ENCODE measurements around the gene SPIRE2. TPM values are rescaled to one million over a fixed set of nuclear protein-coding genes. Genes with fewer than 3 reads are reported as not detected.

The SPIRE2 gene
- total and polyA plus RNA-seq, 2 donors from 2014 or later = 2.9 to 6.5 TPM

- intact Hi-C loops (cut with DNase I) = no loop called here
- no peak overlapping the region for H3K9ac ChIP-seq (ENCODE audit: low read length in 3 of 3)
- no peaks in the 10 kb centered on the region for H3K4me1 ChIP-seq (ENCODE audit: control insufficient read depth in 2 of 3, insufficient read depth in 2 of 3, low read depth in 1 of 3, low read length in 3 of 3)
- no peak for DNase-seq
- TF ChIP-seq, protein P1, sequence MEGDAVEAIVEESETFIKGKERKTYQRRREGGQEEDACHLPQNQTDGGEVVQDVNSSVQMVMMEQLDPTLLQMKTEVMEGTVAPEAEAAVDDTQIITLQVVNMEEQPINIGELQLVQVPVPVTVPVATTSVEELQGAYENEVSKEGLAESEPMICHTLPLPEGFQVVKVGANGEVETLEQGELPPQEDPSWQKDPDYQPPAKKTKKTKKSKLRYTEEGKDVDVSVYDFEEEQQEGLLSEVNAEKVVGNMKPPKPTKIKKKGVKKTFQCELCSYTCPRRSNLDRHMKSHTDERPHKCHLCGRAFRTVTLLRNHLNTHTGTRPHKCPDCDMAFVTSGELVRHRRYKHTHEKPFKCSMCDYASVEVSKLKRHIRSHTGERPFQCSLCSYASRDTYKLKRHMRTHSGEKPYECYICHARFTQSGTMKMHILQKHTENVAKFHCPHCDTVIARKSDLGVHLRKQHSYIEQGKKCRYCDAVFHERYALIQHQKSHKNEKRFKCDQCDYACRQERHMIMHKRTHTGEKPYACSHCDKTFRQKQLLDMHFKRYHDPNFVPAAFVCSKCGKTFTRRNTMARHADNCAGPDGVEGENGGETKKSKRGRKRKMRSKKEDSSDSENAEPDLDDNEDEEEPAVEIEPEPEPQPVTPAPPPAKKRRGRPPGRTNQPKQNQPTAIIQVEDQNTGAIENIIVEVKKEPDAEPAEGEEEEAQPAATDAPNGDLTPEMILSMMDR (IDR thresholded peaks at IDR 0.05; ENCODE audit: borderline replicate concordance, extremely low read depth, insufficient read depth) = no peak
- no peak for FAIRE-seq
- no peak overlapping the region for H3K27ac ChIP-seq (ENCODE audit: low read depth in 2 of 2, low read length in 2 of 2)
- no peak overlapping the region for H3K4me3 ChIP-seq (ENCODE audit: low read length in 3 of 3)
- H3K9me3 ChIP-seq (ENCODE audit: control insufficient read depth in 2 of 3, insufficient read depth in 1 of 3, low read length in 3 of 3) = no peaks in the 10 kb centered on the region
- H3K27me3 ChIP-seq (ENCODE audit: control insufficient read depth, insufficient read depth, low read length) = no peaks in the 10 kb centered on the region
- peaks cover 4 to 43% (median 38%) of the 10 kb centered on the region in 3 donors for H3K36me3 ChIP-seq (ENCODE audit: control insufficient read depth in 2 of 3, insufficient read depth in 3 of 3, low read length in 3 of 3)
Measured at GRCh38 chr16:89890886-89891657, 62.8 kb downstream of the SPIRE2 start.

GRCh38 chr16:89892055-89892630 is 63.9 kb downstream of the SPIRE2 start:
- H3K27me3 ChIP-seq (ENCODE audit: control insufficient read depth, insufficient read depth, low read length) = no peaks in the 10 kb centered on the region
- peaks cover 4 to 44% (median 36%) of the 10 kb centered on the region in 3 donors for H3K36me3 ChIP-seq (ENCODE audit: control insufficient read depth in 2 of 3, insufficient read depth in 3 of 3, low read length in 3 of 3)
- DNase-seq (no peak), FAIRE-seq (no peak)
- no peaks in the 10 kb centered on the region for H3K4me1 ChIP-seq (ENCODE audit: control insufficient read depth in 2 of 3, insufficient read depth in 2 of 3, low read depth in 1 of 3, low read length in 3 of 3)
- TF ChIP-seq, protein P1 (IDR thresholded peaks at IDR 0.05; ENCODE audit: borderline replicate concordance, extremely low read depth, insufficient read depth) = no peak
- intact Hi-C loops (cut with DNase I) = no loop called here
- no peak overlapping the region for H3K9ac ChIP-seq (ENCODE audit: low read length in 3 of 3)
- no peaks in the 10 kb centered on the region for H3K9me3 ChIP-seq (ENCODE audit: control insufficient read depth in 2 of 3, insufficient read depth in 1 of 3, low read length in 3 of 3)
- no peak overlapping the region for H3K4me3 ChIP-seq (ENCODE audit: low read length in 3 of 3)
- H3K27ac ChIP-seq (ENCODE audit: low read depth in 2 of 2, low read length in 2 of 2) = no peak overlapping the region

- Histone ChIP-seq H3K4me1 (ENCODE audit: control insufficient read depth in 2 of 3, insufficient read depth in 2 of 3, low read depth in 1 of 3, low read length in 3 of 3) (no peaks in the 10 kb centered on the region), H3K9ac (ENCODE audit: low read length in 3 of 3) (no peak overlapping the region), H3K9me3 (ENCODE audit: control insufficient read depth in 2 of 3, insufficient read depth in 1 of 3, low read length in 3 of 3) (no peaks in the 10 kb centered on the region), H3K36me3 (ENCODE audit: control insufficient read depth in 2 of 3, insufficient read depth in 3 of 3, low read length in 3 of 3) (peaks cover 4 to 42% (median 33%) of the 10 kb centered on the region in 3 donors), H3K4me3 (ENCODE audit: low read length in 3 of 3) (no peak overlapping the region), H3K27ac (ENCODE audit: low read depth in 2 of 2, low read length in 2 of 2) (no peak overlapping the region), H3K27me3 (ENCODE audit: control insufficient read depth, insufficient read depth, low read length) (no peaks in the 10 kb centered on the region)
- DNase-seq = no peak
- intact Hi-C loops (cut with DNase I) = no loop called here
- TF ChIP-seq, protein P1 (IDR thresholded peaks at IDR 0.05; ENCODE audit: borderline replicate concordance, extremely low read depth, insufficient read depth) = no peak
- no peak for FAIRE-seq
Measured at GRCh38 chr16:89892635-89893034, 64.4 kb downstream of the SPIRE2 start.

Data from kidney (tissue), 14 donors.